GM10248 (cell line): ENCODE measurements around the gene WNT11.

Experiments used
- CTCF ChIA-PET: fragments of 300-600 bp; sonication (Branson Sonifier 250); formaldehyde crosslinking; extraction: SDS; loops from one replicate; lab custom pipeline; 2021; ENCODE audit warnings: antibody characterized with exemption; lab: Yijun Ruan, JAX
- POLR2A ChIA-PET: fragments of 350-650 bp; sonication (Branson Sonifier 250); formaldehyde crosslinking; extraction: SDS; loops from one replicate; lab custom pipeline; 2020; ENCODE audit warnings: antibody characterized with exemption; lab: Yijun Ruan, JAX
- DNase-seq: peaks from one replicate; pipeline ENCODE4 v3.0.0; 2012; ENCODE audit errors: extremely low spot score
- CTCF ChIP-seq: IDR thresholded peaks from 2 replicates; pipeline ENCODE4 v1.5.1; 2012; ENCODE audit warnings: mild to moderate bottlenecking, low read depth; ENCODE audit errors: extremely low read depth, missing control alignments, control extremely low read depth

Gene WNT11

DNA sequence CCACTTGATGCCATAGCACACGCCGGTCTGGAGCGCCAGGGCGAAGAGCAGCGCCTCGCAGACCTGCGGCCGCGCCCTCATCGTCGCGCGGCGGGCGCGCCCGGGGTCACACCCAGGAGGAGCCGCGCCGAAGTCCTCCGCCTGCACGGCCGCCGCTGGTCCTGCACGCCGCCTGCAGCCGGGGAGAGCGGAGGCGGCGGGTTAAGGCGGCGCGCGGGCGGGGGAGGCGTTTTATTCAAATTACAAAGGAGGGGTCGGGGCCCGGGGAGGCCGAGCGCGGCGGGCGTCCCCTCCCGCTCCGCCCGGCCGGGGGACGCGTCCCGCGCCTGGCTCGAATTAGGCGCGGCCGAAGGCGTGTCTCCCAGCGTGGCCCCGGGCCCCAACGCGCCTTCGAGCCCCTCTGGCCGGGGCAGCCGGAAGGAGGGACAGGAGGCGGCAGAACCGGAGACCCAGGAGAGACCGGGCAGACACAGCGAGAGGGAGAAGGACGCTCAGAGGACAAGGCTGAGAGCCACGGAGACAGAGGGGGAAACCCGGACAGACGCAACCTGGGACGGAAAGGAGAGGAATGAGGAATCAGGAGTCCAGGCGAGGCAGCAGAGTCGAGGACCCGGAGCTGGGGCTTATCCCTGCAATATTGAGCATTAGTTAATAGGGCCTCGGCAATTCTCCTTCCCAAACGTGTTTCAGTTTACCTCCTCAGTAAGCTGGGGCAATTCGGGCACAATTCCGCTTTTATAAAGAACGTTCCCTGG lies at the start of gene WNT11:
Gene WNT11 (minus strand): TSS at position 176 of the 755 bp plus-strand sequence. CDS start 95 bp downstream, at position 81.
- no peak for TF ChIP-seq CTCF
- ChIA-PET CTCF (interaction anchor here (0.9 to 11.3 kb wide), 35 partner anchors 9 to 704 kb away, joined by 3 to 296 read pairs (median 8); no protein-coding TSS in a partner anchor), POLR2A (no interaction called here)
- DNase-seq: peak; percentile 61

GRCh38 chr11:76253416-76253815 lies 47.1 kb upstream of the WNT11 start:
- no peak for DNase-seq
- ChIA-PET CTCF (interaction anchor here (1.4 to 1.5 kb wide), 2 partner anchors 11 to 46 kb away, joined by 4 to 8 read pairs; no protein-coding TSS in a partner anchor), POLR2A (no interaction called here)
- TF ChIP-seq CTCF: no peak

GRCh38 chr11:76252631-76253070 lies 46.3 kb upstream of the WNT11 start:
- TF ChIP-seq CTCF: no peak
- CTCF ChIA-PET: interaction anchor here (1.4 to 1.5 kb wide), 2 partner anchors 10 to 45 kb away, joined by 4 to 8 read pairs; no protein-coding TSS in a partner anchor

GRCh38 chr11:76251576-76251975 lies 45.3 kb upstream of the WNT11 start:
- CTCF ChIA-PET: interaction anchor here (1.0 kb wide), 1 partner anchor 42 kb away, joined by 4 read pairs; no protein-coding TSS in a partner anchor
- no peak for TF ChIP-seq CTCF
- no peak for DNase-seq
- POLR2A ChIA-PET: no interaction called here

More at GRCh38 chr11:76252631-76253070, 46.3 kb upstream of the WNT11 start:
- POLR2A ChIA-PET: no interaction called here
- DNase-seq: no peak

GRCh38 chr11:76251226-76251575 lies 44.9 kb upstream of the WNT11 start:
- POLR2A ChIA-PET: no interaction called here
- CTCF ChIA-PET: interaction anchor here (1.0 kb wide), 1 partner anchor 42 kb away, joined by 4 read pairs; no protein-coding TSS in a partner anchor
- no peak for TF ChIP-seq CTCF
- no peak for DNase-seq

DNA sequence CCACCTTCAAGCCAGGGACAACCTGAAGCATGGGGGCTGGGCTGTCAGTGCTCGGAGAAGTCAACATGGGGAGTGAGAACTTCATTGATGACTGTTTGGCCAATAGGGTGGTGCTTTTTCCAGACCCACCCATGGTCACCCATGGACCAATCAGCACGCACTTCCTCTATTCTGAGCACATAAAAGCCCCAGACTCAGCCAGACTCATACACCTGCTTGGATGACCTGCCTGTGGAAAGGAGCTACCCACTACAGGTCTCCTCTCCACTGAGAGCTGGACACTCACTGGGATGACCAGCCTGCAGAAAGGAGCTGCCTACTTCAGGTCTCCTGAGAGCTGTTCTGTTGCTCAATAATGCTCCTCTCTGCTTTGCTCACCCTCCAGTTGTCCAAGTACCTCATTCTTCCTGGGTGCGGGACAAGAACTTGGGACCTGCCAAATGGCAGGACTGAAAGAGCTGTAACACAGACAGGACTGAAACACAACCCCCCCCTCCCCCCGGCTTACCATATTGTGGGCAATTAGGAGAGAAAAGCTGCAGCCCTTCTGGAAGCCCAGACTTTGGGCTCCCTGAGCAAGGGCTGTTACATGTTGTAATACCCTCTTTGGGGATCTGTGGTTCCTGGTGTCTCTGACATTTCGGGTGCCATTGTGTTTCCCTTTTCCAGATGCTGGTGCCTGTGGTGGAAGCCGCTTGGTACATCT lies 44.4 kb upstream of the WNT11 start:
- DNase-seq: no peak
- no peak for TF ChIP-seq CTCF
- CTCF ChIA-PET: interaction anchor here (1.0 kb wide), 1 partner anchor 41 kb away, joined by 4 read pairs; no protein-coding TSS in a partner anchor
- POLR2A ChIA-PET: no interaction called here
